ENCODE results near the gene ACAN.
A peak's percentile ranks its signal among the peaks of the same experiment; 100 is the strongest.

Gene ACAN

GRCh38 chr15:88876573-88876972 lies 73.3 kb downstream of the ACAN start:
- no peak overlapping the region for H3K4me3 ChIP-seq (ENCODE audit: low read depth, low read length)

- H3K4me3 ChIP-seq (ENCODE audit: low read depth, low read length): no peak overlapping the region
Measured at GRCh38 chr15:88877415-88877814, 74.2 kb downstream of the ACAN start.

GRCh38 chr15:88877906-88878305 lies 74.7 kb downstream of the ACAN start:
- no peak overlapping the region for H3K4me3 ChIP-seq (ENCODE audit: low read depth, low read length)

GRCh38 chr15:88878720-88879184 lies 75.5 kb downstream of the ACAN start:
- no peak overlapping the region for H3K4me3 ChIP-seq (ENCODE audit: low read depth, low read length)

- H3K4me3 ChIP-seq (ENCODE audit: low read depth, low read length): no peak overlapping the region
Measured at GRCh38 chr15:88880944-88881740, 77.9 kb downstream of the ACAN start.

- no peak overlapping the region for H3K4me3 ChIP-seq (ENCODE audit: low read depth, low read length)
Measured at GRCh38 chr15:88881775-88882174, 78.5 kb downstream of the ACAN start.

GRCh38 chr15:88882785-88883184 lies 79.5 kb downstream of the ACAN start:
- H3K4me3 ChIP-seq (ENCODE audit: low read depth, low read length): no peak overlapping the region

- no peak overlapping the region for H3K4me3 ChIP-seq (ENCODE audit: low read depth, low read length)
Measured at GRCh38 chr15:88887068-88887580, 83.9 kb downstream of the ACAN start.

GRCh38 chr15:88888719-88889118 lies 85.5 kb downstream of the ACAN start:
- no peak overlapping the region for H3K4me3 ChIP-seq (ENCODE audit: low read depth, low read length)

GRCh38 chr15:88890495-88890894 lies 87.3 kb downstream of the ACAN start:
- H3K4me3 ChIP-seq (ENCODE audit: low read depth, low read length): no peak overlapping the region

- H3K4me3 ChIP-seq (ENCODE audit: low read depth, low read length): no peak overlapping the region
Measured at GRCh38 chr15:88891540-88892254, 88.5 kb downstream of the ACAN start.

GRCh38 chr15:88894348-88894818 lies 91.1 kb downstream of the ACAN start:
- peak overlapping the region; percentile 56 for H3K4me3 ChIP-seq (ENCODE audit: low read depth, low read length)

- peak within 1 kb of the TSS; percentile 56 for H3K4me3 ChIP-seq (ENCODE audit: low read depth, low read length)
Measured at GRCh38 chr15:88894819-88895767, 91.9 kb downstream of the ACAN start, which contains the start of gene HAPLN3. Gene HAPLN3 (minus strand): TSS chr15:88895544. CDS start chr15:88887298, 8,246 bp downstream.

- H3K4me3 ChIP-seq (ENCODE audit: low read depth, low read length): no peak overlapping the region
Measured at GRCh38 chr15:88896333-88897033, 93.2 kb downstream of the ACAN start.

- no peak overlapping the region for H3K4me3 ChIP-seq (ENCODE audit: low read depth, low read length)
Measured at GRCh38 chr15:88897142-88897455, 93.9 kb downstream of the ACAN start.

- no peak overlapping the region for H3K4me3 ChIP-seq (ENCODE audit: low read depth, low read length)
Measured at GRCh38 chr15:88897456-88898194, 94.4 kb downstream of the ACAN start.

- H3K4me3 ChIP-seq (ENCODE audit: low read depth, low read length): no peak overlapping the region
Measured at GRCh38 chr15:88898736-88899135, 95.5 kb downstream of the ACAN start.

- no peak overlapping the region for H3K4me3 ChIP-seq (ENCODE audit: low read depth, low read length)
Measured at GRCh38 chr15:88899251-88899650, 96.0 kb downstream of the ACAN start.

GRCh38 chr15:88900309-88900981 lies 97.2 kb downstream of the ACAN start:
- no peak overlapping the region for H3K4me3 ChIP-seq (ENCODE audit: low read depth, low read length)
